ENCODE measurements around the gene SMAD2. TPM values are rescaled to one million over a fixed set of nuclear protein-coding genes. Genes with fewer than 3 reads are reported as not detected.

The SMAD2 gene
- polyA plus RNA-seq, 6 donors from 2014 or later: 49.9 to 77.9 (median 61.0) TPM

GRCh38 chr18:47809420-47809819 lies 121.0 kb downstream of the SMAD2 start:
- no peak overlapping the region for H3K27ac Mint-ChIP-seq
- no peaks in the 10 kb centered on the region for H3K36me3 Mint-ChIP-seq
- ATAC-seq (ENCODE audit: low read depth in 2 of 2) (no peak), DNase-seq (no peak)
- peaks cover 4 to 7% (median 5%) of the 10 kb centered on the region in 3 donors for H3K27me3 Mint-ChIP-seq
- peaks cover 0 to 17% (median 6%) of the 10 kb centered on the region in 7 donors for H3K9me3 Mint-ChIP-seq
- no peak overlapping the region for H3K4me3 Mint-ChIP-seq
- H3K4me1 Mint-ChIP-seq: no peaks in the 10 kb centered on the region

GRCh38 chr18:47802802-47803201 lies 127.7 kb downstream of the SMAD2 start:
- ATAC-seq (ENCODE audit: low read depth in 2 of 2): no peak
- DNase-seq: no peak
- Mint-ChIP-seq H3K36me3 (no peaks in the 10 kb centered on the region), H3K4me1 (no peaks in the 10 kb centered on the region), H3K9me3 (peaks cover 0 to 5% (median 1%) of the 10 kb centered on the region in 7 donors), H3K27me3 (peaks cover 16 to 24% (median 16%) of the 10 kb centered on the region in 3 donors), H3K27ac (no peak overlapping the region), H3K4me3 (no peak overlapping the region)

- Mint-ChIP-seq H3K4me3 (no peak overlapping the region), H3K27me3 (peaks cover 20 to 30% (median 25%) of the 10 kb centered on the region in 3 donors), H3K9me3 (peaks cover 0 to 5% (median 1%) of the 10 kb centered on the region in 7 donors), H3K36me3 (no peaks in the 10 kb centered on the region), H3K4me1 (no peaks in the 10 kb centered on the region), H3K27ac (no peak overlapping the region)
- ATAC-seq (ENCODE audit: low read depth in 2 of 2) (no peak), DNase-seq (no peak)
Observed at GRCh38 chr18:47801817-47802216, 128.6 kb downstream of the SMAD2 start.

- no peak overlapping the region for H3K27ac Mint-ChIP-seq
- DNase-seq: no peak
- H3K27me3 Mint-ChIP-seq: peaks cover 21 to 30% (median 25%) of the 10 kb centered on the region in 3 donors
- no peak for ATAC-seq (ENCODE audit: low read depth in 2 of 2)
- peaks cover 0 to 2% (median under 1%) of the 10 kb centered on the region in 7 donors for H3K9me3 Mint-ChIP-seq
- no peaks in the 10 kb centered on the region for H3K4me1 Mint-ChIP-seq
- H3K4me3 Mint-ChIP-seq: no peak overlapping the region
- H3K36me3 Mint-ChIP-seq: no peaks in the 10 kb centered on the region
Observed at GRCh38 chr18:47800756-47801155, 129.7 kb downstream of the SMAD2 start.

GRCh38 chr18:47800248-47800647 lies 130.2 kb downstream of the SMAD2 start:
- Mint-ChIP-seq H3K9me3 (peaks cover 0 to 2% (median 0%) of the 10 kb centered on the region in 7 donors), H3K27ac (no peak overlapping the region), H3K36me3 (no peaks in the 10 kb centered on the region), H3K27me3 (peaks cover 26 to 36% (median 29%) of the 10 kb centered on the region in 3 donors), H3K4me1 (no peaks in the 10 kb centered on the region), H3K4me3 (no peak overlapping the region)
- ATAC-seq (ENCODE audit: low read depth in 2 of 2): no peak
- no peak for DNase-seq

- Mint-ChIP-seq H3K27ac (no peak overlapping the region), H3K9me3 (no peaks in the 10 kb centered on the region), H3K27me3 (peaks cover 22 to 31% (median 26%) of the 10 kb centered on the region in 3 donors), H3K4me3 (no peak overlapping the region), H3K36me3 (no peaks in the 10 kb centered on the region), H3K4me1 (no peaks in the 10 kb centered on the region)
- no peak for DNase-seq
- ATAC-seq (ENCODE audit: low read depth in 2 of 2): no peak
Observed at GRCh38 chr18:47799376-47799775, 131.1 kb downstream of the SMAD2 start.

- no peak overlapping the region for H3K27ac Mint-ChIP-seq
- H3K9me3 Mint-ChIP-seq: peaks cover 0 to 1% (median 0%) of the 10 kb centered on the region in 7 donors
- peaks cover 0 to 4% (median 0%) of the 10 kb centered on the region in 3 donors for H3K4me1 Mint-ChIP-seq
- H3K4me3 Mint-ChIP-seq: no peak overlapping the region
- no peak for DNase-seq
- no peak for ATAC-seq (ENCODE audit: low read depth in 2 of 2)
- peaks cover 21 to 39% (median 34%) of the 10 kb centered on the region in 3 donors for H3K27me3 Mint-ChIP-seq
- no peaks in the 10 kb centered on the region for H3K36me3 Mint-ChIP-seq
Observed at GRCh38 chr18:47798366-47798765, 132.1 kb downstream of the SMAD2 start.

- peaks cover 0 to 1% (median 0%) of the 10 kb centered on the region in 7 donors for H3K9me3 Mint-ChIP-seq
- DNase-seq (no peak), ATAC-seq (ENCODE audit: low read depth in 2 of 2) (no peak)
- no peaks in the 10 kb centered on the region for H3K36me3 Mint-ChIP-seq
- peak overlapping the region in 1 of 6 donors; percentile 33 for H3K27ac Mint-ChIP-seq
- H3K4me1 Mint-ChIP-seq: peaks cover 0 to 4% (median 0%) of the 10 kb centered on the region in 3 donors
- H3K27me3 Mint-ChIP-seq: peaks cover 23 to 40% (median 35%) of the 10 kb centered on the region in 3 donors
- H3K4me3 Mint-ChIP-seq: no peak overlapping the region
Observed at GRCh38 chr18:47797126-47797525, 133.3 kb downstream of the SMAD2 start.

GRCh38 chr18:47795434-47795814 lies 135.0 kb downstream of the SMAD2 start:
- Mint-ChIP-seq H3K4me3 (no peak overlapping the region), H3K4me1 (peaks cover 0 to 4% (median 0%) of the 10 kb centered on the region in 3 donors), H3K27ac (peak overlapping the region in 1 of 6 donors; percentile 35), H3K9me3 (peaks cover 0 to 1% (median 0%) of the 10 kb centered on the region in 7 donors), H3K27me3 (peaks cover 29 to 52% (median 40%) of the 10 kb centered on the region in 3 donors), H3K36me3 (no peaks in the 10 kb centered on the region)
- no peak for DNase-seq
- ATAC-seq (ENCODE audit: low read depth in 2 of 2): no peak

- no peak for DNase-seq
- ATAC-seq (ENCODE audit: low read depth in 2 of 2): no peak
- H3K27ac Mint-ChIP-seq: peak overlapping the region in 1 of 6 donors; percentile 35
- H3K4me1 Mint-ChIP-seq: peaks cover 0 to 4% (median 0%) of the 10 kb centered on the region in 3 donors
- H3K4me3 Mint-ChIP-seq: no peak overlapping the region
- H3K9me3 Mint-ChIP-seq: peaks cover 0 to 1% (median 0%) of the 10 kb centered on the region in 7 donors
- no peaks in the 10 kb centered on the region for H3K36me3 Mint-ChIP-seq
- H3K27me3 Mint-ChIP-seq: peaks cover 29 to 57% (median 40%) of the 10 kb centered on the region in 3 donors
Observed at GRCh38 chr18:47794725-47795433, 135.6 kb downstream of the SMAD2 start.

GRCh38 chr18:47793609-47794008 lies 136.8 kb downstream of the SMAD2 start:
- H3K4me3 Mint-ChIP-seq: no peak overlapping the region
- H3K27me3 Mint-ChIP-seq: peaks cover 29 to 60% (median 32%) of the 10 kb centered on the region in 3 donors
- ATAC-seq (ENCODE audit: low read depth in 2 of 2): no peak
- peaks cover 0 to 4% (median 0%) of the 10 kb centered on the region in 3 donors for H3K4me1 Mint-ChIP-seq
- H3K36me3 Mint-ChIP-seq: no peaks in the 10 kb centered on the region
- H3K9me3 Mint-ChIP-seq: peaks cover 0 to 1% (median 0%) of the 10 kb centered on the region in 7 donors
- DNase-seq: no peak
- H3K27ac Mint-ChIP-seq: peak overlapping the region in 1 of 6 donors; percentile 74

- H3K27ac Mint-ChIP-seq: no peak overlapping the region
- peaks cover 18 to 59% (median 33%) of the 10 kb centered on the region in 3 donors for H3K27me3 Mint-ChIP-seq
- ATAC-seq (ENCODE audit: low read depth in 2 of 2) (no peak), DNase-seq (no peak)
- peaks cover 0 to 4% (median 0%) of the 10 kb centered on the region in 3 donors for H3K4me1 Mint-ChIP-seq
- H3K9me3 Mint-ChIP-seq: peaks cover 0 to 5% (median 1%) of the 10 kb centered on the region in 7 donors
- H3K4me3 Mint-ChIP-seq: no peak overlapping the region
- H3K36me3 Mint-ChIP-seq: no peaks in the 10 kb centered on the region
Observed at GRCh38 chr18:47791461-47791985, 138.9 kb downstream of the SMAD2 start.

- Mint-ChIP-seq H3K4me1 (peaks cover 0 to 4% (median 0%) of the 10 kb centered on the region in 3 donors), H3K4me3 (no peak overlapping the region), H3K27me3 (peaks cover 18 to 52% (median 30%) of the 10 kb centered on the region in 3 donors), H3K27ac (no peak overlapping the region), H3K36me3 (peaks cover 0 to 5% of the 10 kb centered on the region in 2 donors), H3K9me3 (peaks cover 4 to 17% (median 6%) of the 10 kb centered on the region in 7 donors)
- ATAC-seq (ENCODE audit: low read depth in 2 of 2) (no peak), DNase-seq (no peak)
Observed at GRCh38 chr18:47790036-47790435, 140.4 kb downstream of the SMAD2 start.

GRCh38 chr18:47788621-47789020 lies 141.8 kb downstream of the SMAD2 start:
- Mint-ChIP-seq H3K4me3 (no peak overlapping the region), H3K4me1 (no peaks in the 10 kb centered on the region)
- ATAC-seq (ENCODE audit: low read depth in 2 of 2): no peak

More at GRCh38 chr18:47788621-47789020, 141.8 kb downstream of the SMAD2 start:
- peaks cover 11 to 53% (median 27%) of the 10 kb centered on the region in 3 donors for H3K27me3 Mint-ChIP-seq
- peaks cover 4 to 31% (median 15%) of the 10 kb centered on the region in 7 donors for H3K9me3 Mint-ChIP-seq
- peaks cover 0 to 5% of the 10 kb centered on the region in 2 donors for H3K36me3 Mint-ChIP-seq
- H3K27ac Mint-ChIP-seq: no peak overlapping the region
- DNase-seq: no peak

Measured in naive B cell (primary cell).